IMR-90 (cell line): Measurements from ENCODE around the gene NECTIN4. TPM values are rescaled to one million over a fixed set of nuclear protein-coding genes. Genes with fewer than 3 reads are reported as not detected.

Experiments
- ATAC-seq: fragments of 200-7000 bp; cut with Tn5 transposase; 2 replicates; pipeline ENCODE4 v1.9.1; 2020; ENCODE audit warnings: low read depth, mild to moderate bottlenecking, moderate library complexity
- BruUV-seq: library from RNA; stranded (reverse); fragments of 400-500 nt; replicated peaks from 2 replicates; lab custom pipeline; 2021; lab: Mats Ljungman, UMichigan
- CTCF ChIA-PET: fragments of 300-600 bp; formaldehyde crosslinking; extraction: SDS; loops from one replicate; lab custom pipeline; 2021; ENCODE audit warnings: antibody characterized with exemption; lab: Yijun Ruan, JAX
- POLR2A ChIA-PET: fragments of 300-600 bp; sonication (Branson Sonifier 250); formaldehyde crosslinking; loops from one replicate; lab custom pipeline; 2022; ENCODE audit warnings: antibody characterized with exemption; ENCODE audit not compliant: unreplicated experiment; lab: Charles Lee
- DNase-seq: peaks from one replicate; pipeline ENCODE4 v3.0.0; 2013
- H2AFZ ChIP-seq: replicated peaks from 2 replicates; pipeline ENCODE3; 2013; ENCODE audit warnings: low read length, mild to moderate bottlenecking; ENCODE audit not compliant: poor library complexity
- H2AK5ac ChIP-seq: 2 replicates; pipeline ENCODE4 v1.6.1; 2013; ENCODE audit warnings: low read depth, low read length, inconsistent platforms
- H2AK9ac ChIP-seq: replicated peaks from 2 replicates; pipeline ENCODE3; 2013; ENCODE audit warnings: mild to moderate bottlenecking, low read depth, low read length, moderate library complexity; ENCODE audit not compliant: poor library complexity
- H2BK120ac ChIP-seq: 2 replicates; pipeline ENCODE4 v1.6.1; 2013; ENCODE audit warnings: low read depth, low read length, inconsistent platforms
- H2BK15ac ChIP-seq: 3 replicates; pipeline ENCODE4 v1.6.1; 2013; ENCODE audit warnings: low read depth, low read length, inconsistent platforms
- H2BK20ac ChIP-seq: 2 replicates; pipeline ENCODE4 v1.6.1; 2013; ENCODE audit warnings: low read depth, mild to moderate bottlenecking, inconsistent platforms, low read length, moderate library complexity
- H2BK5ac ChIP-seq: 2 replicates; pipeline ENCODE4 v1.6.1; 2013; ENCODE audit warnings: mild to moderate bottlenecking, low read depth, low read length, inconsistent platforms; ENCODE audit not compliant: poor library complexity, severe bottlenecking
- H3K14ac ChIP-seq: replicated peaks from 2 replicates; pipeline ENCODE4 v1.6.1; 2013; ENCODE audit warnings: low read depth, low read length, inconsistent platforms
- H3K18ac ChIP-seq: 2 replicates; pipeline ENCODE4 v1.6.1; 2013; ENCODE audit warnings: low read depth, low read length, control low read depth
- H3K23ac ChIP-seq: 2 replicates; pipeline ENCODE4 v1.6.1; 2013; ENCODE audit warnings: low read depth, low read length, inconsistent platforms
- H3K27ac ChIP-seq: 2 replicates; pipeline ENCODE4 v1.5.1; 2013; ENCODE audit warnings: mild to moderate bottlenecking, control low read depth, low read length; ENCODE audit not compliant: insufficient read depth
- H3K27me3 ChIP-seq: 2 replicates; pipeline ENCODE4 v1.6.1; 2013; ENCODE audit warnings: low read length; ENCODE audit not compliant: control insufficient read depth, insufficient read depth
- H3K36me3 ChIP-seq: 2 replicates; pipeline ENCODE4 v1.6.1; 2013; ENCODE audit warnings: low read length, mixed read lengths; ENCODE audit not compliant: control insufficient read depth, insufficient read depth
- H3K4ac ChIP-seq: 2 replicates; pipeline ENCODE4 v1.6.1; 2013; ENCODE audit warnings: low read depth, low read length, inconsistent platforms
- H3K4me1 ChIP-seq: 2 replicates; pipeline ENCODE4 v1.6.1; 2013; ENCODE audit warnings: low read length, mixed read lengths; ENCODE audit not compliant: control insufficient read depth, insufficient read depth
- H3K4me2 ChIP-seq: 2 replicates; pipeline ENCODE4 v1.6.1; 2013; ENCODE audit warnings: low read depth, mild to moderate bottlenecking, control low read depth, low read length, moderate library complexity
- H3K4me3 ChIP-seq: 2 replicates; pipeline ENCODE4 v1.5.1; 2013; ENCODE audit warnings: low read depth, mild to moderate bottlenecking, control low read depth, low read length, moderate library complexity; ENCODE audit not compliant: insufficient read depth
- H3K56ac ChIP-seq: 2 replicates; pipeline ENCODE4 v1.6.1; 2013; ENCODE audit warnings: low read length, inconsistent platforms; ENCODE audit not compliant: insufficient read depth; ENCODE audit errors: extremely low read depth
- H3K79me1 ChIP-seq, 2 experiments: 2 replicates each; pipeline ENCODE4 v1.6.1; 2013; ENCODE audit warnings: low read length in 2 of 2, inconsistent platforms in 1 of 2, low read depth in 1 of 2
- H3K9ac ChIP-seq: 2 replicates; pipeline ENCODE4 v1.6.1; 2013; ENCODE audit warnings: low read depth, low read length, control low read depth
- H3K9me1 ChIP-seq: 2 replicates; pipeline ENCODE4 v1.6.1; 2013; ENCODE audit warnings: low read length, inconsistent platforms; ENCODE audit not compliant: insufficient read depth
- H3K9me3 ChIP-seq: 2 replicates; pipeline ENCODE4 v1.6.1; 2013; ENCODE audit warnings: low read length; ENCODE audit not compliant: control insufficient read depth, insufficient read depth
- H4K20me1 ChIP-seq: 2 replicates; pipeline ENCODE4 v1.6.1; 2013; ENCODE audit warnings: low read length, inconsistent platforms; ENCODE audit not compliant: insufficient read depth
- H4K5ac ChIP-seq: 2 replicates; pipeline ENCODE4 v1.6.1; 2013; ENCODE audit warnings: mild to moderate bottlenecking, low read depth, low read length, control low read depth
- H4K8ac ChIP-seq, 2 experiments: 2 replicates each; pipeline ENCODE4 v1.6.1; 2013; ENCODE audit warnings: low read depth in 2 of 2, low read length in 2 of 2, control low read depth in 1 of 2, inconsistent platforms in 1 of 2
- H4K91ac ChIP-seq: 2 replicates; pipeline ENCODE4 v1.6.1; 2013; ENCODE audit warnings: low read depth, low read length, inconsistent platforms; ENCODE audit not compliant: insufficient read depth
- BHLHE40 ChIP-seq: fragments of 150-350 bp; IDR thresholded peaks from 2 replicates; pipeline ENCODE4 v1.6.1; 2016; ENCODE audit warnings: mild to moderate bottlenecking, low read depth, low read length
- CEBPB ChIP-seq: IDR thresholded peaks from 2 replicates; pipeline ENCODE4 v1.6.1; 2012; ENCODE audit warnings: low read depth, low read length, improper control_type of control experiment
- CHD1 ChIP-seq: IDR thresholded peaks from 2 replicates; pipeline ENCODE4 v1.6.1; 2012; ENCODE audit warnings: low read depth, low read length, improper control_type of control experiment
- CTCF ChIP-seq: conservative IDR thresholded peaks from 2 replicates; pipeline ENCODE4 v1.5.1; 2012; ENCODE audit warnings: mild to moderate bottlenecking, low read depth, low read length, improper control_type of control experiment
- ELK1 ChIP-seq: fragments of 150-350 bp; IDR thresholded peaks from 2 replicates; pipeline ENCODE4 v1.6.1; 2016; ENCODE audit warnings: low read depth, mild to moderate bottlenecking, low read length, moderate library complexity, borderline replicate concordance
- FOS ChIP-seq: fragments of 150-350 bp; IDR thresholded peaks from 2 replicates; pipeline ENCODE4 v1.6.1; 2016; ENCODE audit warnings: low read depth, low read length
- MAFK ChIP-seq: IDR thresholded peaks from 2 replicates; pipeline ENCODE4 v1.6.1; 2012; ENCODE audit warnings: low read depth, low read length, improper control_type of control experiment
- MAZ ChIP-seq: IDR thresholded peaks from 2 replicates; pipeline ENCODE4 v1.6.1; 2012; ENCODE audit warnings: low read depth, mild to moderate bottlenecking, low read length, improper control_type of control experiment, moderate library complexity, borderline replicate concordance
- MXI1 ChIP-seq: IDR thresholded peaks from 2 replicates; pipeline ENCODE4 v1.6.1; 2012; ENCODE audit warnings: low read depth, mild to moderate bottlenecking, low read length, moderate library complexity, borderline replicate concordance
- NFE2L2 ChIP-seq: fragments of 150-350 bp; IDR thresholded peaks from 2 replicates; pipeline ENCODE4 v1.6.1; 2016; ENCODE audit warnings: low read depth, mild to moderate bottlenecking, low read length
- POLR2A ChIP-seq: IDR thresholded peaks from 2 replicates; pipeline ENCODE4 v1.6.1; 2012; ENCODE audit warnings: mild to moderate bottlenecking, low read depth, low read length
- RAD21 ChIP-seq: IDR thresholded peaks from 2 replicates; pipeline ENCODE4 v1.6.1; 2012; ENCODE audit warnings: low read length, improper control_type of control experiment
- RCOR1 ChIP-seq: IDR thresholded peaks from 2 replicates; pipeline ENCODE4 v1.6.1; 2012; ENCODE audit warnings: mild to moderate bottlenecking, low read length, improper control_type of control experiment; ENCODE audit not compliant: insufficient replicate concordance
- RFX5 ChIP-seq: IDR thresholded peaks from 2 replicates; pipeline ENCODE4 v1.8.0; 2012; ENCODE audit warnings: low read depth, mild to moderate bottlenecking, low read length, moderate library complexity
- SMC3 ChIP-seq: fragments of 150-350 bp; IDR thresholded peaks from 2 replicates; pipeline ENCODE4 v1.6.1; 2016; ENCODE audit warnings: low read depth, mild to moderate bottlenecking, antibody characterized with exemption, low read length, moderate library complexity
- USF2 ChIP-seq: fragments of 150-350 bp; IDR thresholded peaks from 2 replicates; pipeline ENCODE4 v1.6.1; 2017; ENCODE audit warnings: mild to moderate bottlenecking, antibody characterized with exemption, low read length, low read depth
- WGBS, 2 experiments: methylation state at CpG; one replicate each; pipeline versions ENCODE4 v1.1.5 to v1.1.7; 2013; ENCODE audit warnings: missing lambda C conversion rate in 2 of 2; ENCODE audit not compliant: insufficient read length in 1 of 2; ENCODE audit errors: extremely low coverage in 2 of 2; 5-methylcytosine and 5-hydroxymethylcytosine counted together
- dilution Hi-C: fragments of 300-500 bp; cut with HindIII; formaldehyde crosslinking; loops from one replicate; pipeline ENCODE4 v1.14.3; 2018; ENCODE audit warnings: low sequenced_read_pairs; ENCODE audit not compliant: unreplicated experiment
- in situ Hi-C: fragments of 300-500 bp; cut with MboI; formaldehyde crosslinking; loops from 3 replicates; pipeline ENCODE4 v1.14.3; 2019; ENCODE audit warnings: low sequenced_read_pairs, inconsistent platforms, mixed read lengths
- intact Hi-C: fragments of 100-400 bp; cut with micrococcal nuclease; formaldehyde crosslinking; loops from 2 replicates; pipeline ENCODE4 v1.10.0; 2022
- polyA plus RNA-seq, 3 experiments: library from polyadenylated mRNA; depleted of rRNA; stranded (reverse); fragments of >200 nt; gene quantifications; 2 replicates each; pipeline ENCODE4 v1.2.3, GENCODE V29; 2012; ENCODE audit warnings: low replicate concordance in 1 of 3
- total RNA-seq: library from RNA; depleted of rRNA; stranded (reverse); fragments of >200 nt; gene quantifications from 2 replicates; pipeline ENCODE4 v1.2.3, GENCODE V29; 2012

The NECTIN4 gene
- total and polyA plus RNA-seq, 2 of the 4 experiments (the other 2 are of a cell fraction) = 0.18 to 0.24 TPM

- H2AFZ ChIP-seq = no peak overlapping the region
- no peak overlapping the region for H3K9ac ChIP-seq
- no peak overlapping the region for H3K27ac ChIP-seq
- H3K56ac ChIP-seq = no peak overlapping the region
- no peak overlapping the region for H4K91ac ChIP-seq
- dilution Hi-C loops (no loop called here), in situ Hi-C loops (no loop called here), intact Hi-C loops (no loop called here)
- TF ChIP-seq CEBPB (no peak), FOS (no peak), NFE2L2 (no peak), MAFK (no peak), USF2 (no peak), BHLHE40 (no peak), CTCF (no peak), POLR2A (no peak), CHD1 (no peak), RCOR1 (no peak), RAD21 (no peak), MAZ (no peak), ELK1 (no peak), RFX5 (no peak), MXI1 (no peak), SMC3 (no peak)
- no peak overlapping the region for H2BK20ac ChIP-seq
- no peak for DNase-seq
- H3K27me3 ChIP-seq = no peaks in the 10 kb centered on the region
- no peak overlapping the region for H3K14ac ChIP-seq
- no TSS peak for BruUV-seq
- H3K23ac ChIP-seq = no peak overlapping the region
- no peak overlapping the region for H2BK5ac ChIP-seq
- H3K4ac ChIP-seq = no peak overlapping the region
- no peaks in the 10 kb centered on the region for H3K79me1 ChIP-seq
- no peak overlapping the region for H2BK15ac ChIP-seq
- H3K36me3 ChIP-seq = no peaks in the 10 kb centered on the region
- no peak overlapping the region for H2BK120ac ChIP-seq
- CTCF ChIA-PET = interaction anchor here (0.6 kb wide), 1 partner anchor 230 kb away, joined by 3 read pairs; no protein-coding TSS in a partner anchor
- no peaks in the 10 kb centered on the region for H3K9me3 ChIP-seq
- no peaks in the 10 kb centered on the region for H4K20me1 ChIP-seq
- H3K9me1 ChIP-seq = no peaks in the 10 kb centered on the region
- H4K8ac ChIP-seq = no peak overlapping the region
- ATAC-seq = no peak
- H4K5ac ChIP-seq = no peak overlapping the region
- WGBS, 2 experiments = no CpG with 5 or more reads among the region's 1 CpG
- no peaks in the 10 kb centered on the region for H3K4me1 ChIP-seq
- no peak overlapping the region for H2AK5ac ChIP-seq
- H3K4me3 ChIP-seq = no peak overlapping the region
- POLR2A ChIA-PET = no interaction called here
- no peak overlapping the region for H3K4me2 ChIP-seq
- no peak overlapping the region for H2AK9ac ChIP-seq
- no peak overlapping the region for H3K18ac ChIP-seq
These were observed 56.9 kb downstream of the NECTIN4 start for GRCh38 chr1:161032409-161032808.
